ENCODE data around the gene NCKAP5. TPM values are rescaled to one million over a fixed set of nuclear protein-coding genes. Genes with fewer than 3 reads are reported as not detected.

NCKAP5 gene
- total RNA-seq, 1 donor from 2014 or later: 7.4 TPM

GRCh38 chr2:133442393-133442792, 125.9 kb downstream of the NCKAP5 start:
- Mint-ChIP-seq H3K4me3 (ENCODE audit: unreplicated experiment) (no peak overlapping the region), H3K27ac (ENCODE audit: unreplicated experiment) (no peak overlapping the region), H3K36me3 (ENCODE audit: low read depth, unreplicated experiment) (no peaks in the 10 kb centered on the region), H3K27me3 (ENCODE audit: unreplicated experiment) (peaks cover 1% of the 10 kb centered on the region), H3K4me1 (ENCODE audit: unreplicated experiment) (peaks cover 3% of the 10 kb centered on the region), H3K9me3 (ENCODE audit: unreplicated experiment) (no peaks in the 10 kb centered on the region)
- TF ChIP-seq CTCF (IDR thresholded peaks at IDR 0.05; ENCODE audit: unreplicated experiment): no peak
- no peak for DNase-seq (ENCODE audit: low spot score)

- Mint-ChIP-seq H3K4me1 (ENCODE audit: unreplicated experiment) (peaks cover under 1% of the 10 kb centered on the region), H3K36me3 (ENCODE audit: low read depth, unreplicated experiment) (no peaks in the 10 kb centered on the region), H3K27me3 (ENCODE audit: unreplicated experiment) (peaks cover 1% of the 10 kb centered on the region), H3K9me3 (ENCODE audit: unreplicated experiment) (no peaks in the 10 kb centered on the region), H3K4me3 (ENCODE audit: unreplicated experiment) (no peak overlapping the region), H3K27ac (ENCODE audit: unreplicated experiment) (no peak overlapping the region)
- TF ChIP-seq CTCF (IDR thresholded peaks at IDR 0.05; ENCODE audit: unreplicated experiment): no peak
- DNase-seq (ENCODE audit: low spot score): no peak
Observed at GRCh38 chr2:133439565-133439920, 128.7 kb downstream of the NCKAP5 start.

DNA sequence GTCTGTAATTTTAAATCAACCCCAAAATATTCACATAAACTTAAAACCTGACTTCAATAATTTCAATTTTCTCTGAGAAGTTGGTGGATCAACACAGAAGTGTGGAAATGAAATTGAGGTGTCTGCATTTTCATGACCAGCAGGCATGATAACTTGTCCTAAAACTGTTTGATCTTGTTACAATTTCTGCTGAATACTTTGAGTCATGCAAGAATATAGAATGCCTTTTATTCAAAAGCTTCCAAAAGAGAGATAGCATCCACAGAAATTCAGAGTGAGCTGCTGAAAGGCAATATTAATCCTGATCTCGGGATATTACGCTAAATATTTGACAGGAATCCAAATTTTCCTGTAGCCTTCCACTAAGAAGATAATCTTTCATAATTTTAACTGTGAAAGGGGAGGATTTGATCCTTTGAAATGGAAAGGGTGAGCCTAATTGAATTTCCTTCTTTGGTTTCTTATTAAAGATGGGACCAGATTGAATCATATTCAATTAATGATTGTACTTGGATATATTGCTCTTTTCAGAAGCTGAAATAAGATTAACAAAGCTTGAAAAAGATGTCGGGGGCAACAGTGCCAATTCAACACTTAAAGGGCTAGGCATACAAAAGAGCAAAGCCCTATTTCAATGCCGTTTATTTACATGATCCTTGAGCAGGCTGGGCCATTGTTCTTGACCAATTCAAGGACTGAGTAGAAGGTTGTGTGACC, 129.3 kb downstream of the NCKAP5 start:
- no peak overlapping the region for H3K27ac Mint-ChIP-seq (ENCODE audit: unreplicated experiment)
- DNase-seq (ENCODE audit: low spot score): no peak
- H3K4me1 Mint-ChIP-seq (ENCODE audit: unreplicated experiment): no peaks in the 10 kb centered on the region
- H3K4me3 Mint-ChIP-seq (ENCODE audit: unreplicated experiment): no peak overlapping the region
- TF ChIP-seq CTCF (IDR thresholded peaks at IDR 0.05; ENCODE audit: unreplicated experiment): no peak
- peaks cover 1% of the 10 kb centered on the region for H3K27me3 Mint-ChIP-seq (ENCODE audit: unreplicated experiment)
- H3K36me3 Mint-ChIP-seq (ENCODE audit: low read depth, unreplicated experiment): no peaks in the 10 kb centered on the region
- H3K9me3 Mint-ChIP-seq (ENCODE audit: unreplicated experiment): no peaks in the 10 kb centered on the region

GRCh38 chr2:133438026-133438425, 130.2 kb downstream of the NCKAP5 start:
- Mint-ChIP-seq H3K27me3 (ENCODE audit: unreplicated experiment) (peaks cover 1% of the 10 kb centered on the region), H3K9me3 (ENCODE audit: unreplicated experiment) (no peaks in the 10 kb centered on the region), H3K27ac (ENCODE audit: unreplicated experiment) (no peak overlapping the region), H3K4me1 (ENCODE audit: unreplicated experiment) (no peaks in the 10 kb centered on the region), H3K36me3 (ENCODE audit: low read depth, unreplicated experiment) (no peaks in the 10 kb centered on the region), H3K4me3 (ENCODE audit: unreplicated experiment) (no peak overlapping the region)
- no peak for TF ChIP-seq CTCF (IDR thresholded peaks at IDR 0.05; ENCODE audit: unreplicated experiment)
- no peak for DNase-seq (ENCODE audit: low spot score)

- Mint-ChIP-seq H3K4me3 (ENCODE audit: unreplicated experiment) (no peak overlapping the region), H3K27me3 (ENCODE audit: unreplicated experiment) (peaks cover 1% of the 10 kb centered on the region), H3K9me3 (ENCODE audit: unreplicated experiment) (no peaks in the 10 kb centered on the region), H3K4me1 (ENCODE audit: unreplicated experiment) (no peaks in the 10 kb centered on the region), H3K36me3 (ENCODE audit: low read depth, unreplicated experiment) (no peaks in the 10 kb centered on the region), H3K27ac (ENCODE audit: unreplicated experiment) (no peak overlapping the region)
- TF ChIP-seq CTCF (IDR thresholded peaks at IDR 0.05; ENCODE audit: unreplicated experiment): no peak
- no peak for DNase-seq (ENCODE audit: low spot score)
Observed at GRCh38 chr2:133437492-133437891, 130.8 kb downstream of the NCKAP5 start.
